Duodenal mucosa (tissue), 2 donors: Measurements from ENCODE around the gene FDXR.
"Not testable (repeated sequence)": the region's sequence is repeated elsewhere in the genome, so short reads cannot be mapped to it uniquely, and the experiment has no call there.

ENCODE experiments used
- H3K27ac ChIP-seq: one replicate; pipeline ENCODE4 v1.7.0; 2013; ENCODE audit warnings: low read depth, low read length
- H3K27me3 ChIP-seq, 2 donors: one replicate each; pipeline ENCODE4 v1.7.0; 2013; ENCODE audit warnings: low read length in 2 of 2, control low read depth in 1 of 2; ENCODE audit not compliant: insufficient read depth in 2 of 2, control insufficient read depth in 1 of 2
- H3K36me3 ChIP-seq, 2 donors: one replicate each; pipeline ENCODE4 v1.7.0; 2013; ENCODE audit warnings: low read length in 2 of 2, control low read depth in 1 of 2; ENCODE audit not compliant: insufficient read depth in 2 of 2, control insufficient read depth in 1 of 2
- H3K4me1 ChIP-seq, 2 donors: one replicate each; pipeline ENCODE4 v1.7.0; 2013; ENCODE audit warnings: low read length in 2 of 2, control low read depth in 1 of 2; ENCODE audit not compliant: insufficient read depth in 2 of 2, control insufficient read depth in 1 of 2
- H3K4me3 ChIP-seq, 2 donors: one replicate each; pipeline ENCODE4 v1.7.0; 2013; ENCODE audit warnings: low read length in 2 of 2, low read depth in 1 of 2
- H3K9ac ChIP-seq, 2 donors: one replicate each; pipeline ENCODE4 v1.7.0; 2013; ENCODE audit warnings: low read length in 2 of 2, low read depth in 1 of 2
- H3K9me3 ChIP-seq, 2 donors: one replicate each; pipeline ENCODE4 v1.7.0; 2013; ENCODE audit warnings: low read length in 2 of 2, control low read depth in 1 of 2; ENCODE audit not compliant: control insufficient read depth in 1 of 2

Gene FDXR

DNA sequence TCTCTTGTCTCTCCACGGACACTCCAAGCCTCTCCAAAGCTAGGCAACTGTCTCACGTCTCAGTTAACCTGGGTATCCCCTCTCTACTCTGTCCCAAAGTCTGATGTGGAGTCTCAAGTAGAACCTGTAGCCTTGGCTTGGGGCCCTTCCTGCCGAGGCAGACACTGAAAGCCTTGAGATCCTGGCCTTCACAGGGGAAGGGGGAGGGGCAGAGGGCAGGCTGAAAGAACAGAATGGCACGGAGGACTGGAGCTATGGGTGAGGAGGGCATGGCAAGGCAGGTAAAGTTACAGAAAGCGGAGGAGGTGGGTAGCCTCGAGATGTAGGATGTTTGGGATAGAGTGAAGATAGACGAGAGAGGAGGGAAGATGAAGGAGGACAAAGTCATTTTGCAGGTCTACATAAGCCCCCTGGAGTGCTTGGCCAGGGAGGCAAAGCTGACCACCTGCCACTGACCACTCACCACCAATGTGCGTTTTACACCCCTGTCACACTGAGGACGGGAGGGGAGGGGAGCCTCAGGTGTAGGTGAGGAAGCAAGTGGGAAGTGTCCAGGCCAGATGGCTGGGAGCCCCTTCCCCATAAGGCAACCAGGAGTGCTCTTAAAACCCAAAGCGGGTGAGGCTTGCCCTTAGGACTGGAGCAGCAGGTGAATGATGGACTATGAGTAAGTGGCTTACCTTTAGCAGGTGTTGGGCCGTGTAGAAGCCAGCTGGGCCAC is 1.3 kb downstream of the FDXR start:
- H3K4me1 ChIP-seq: peaks cover 16 to 17% of the 10 kb centered on the region in 2 donors
- H3K9ac ChIP-seq: peak overlapping the region in 1 of 2 donors; percentile 79
- no peak overlapping the region for H3K27ac ChIP-seq
- H3K36me3 ChIP-seq: no peaks in the 10 kb centered on the region
- no peaks in the 10 kb centered on the region for H3K9me3 ChIP-seq
- no peaks in the 10 kb centered on the region for H3K27me3 ChIP-seq
- peak overlapping the region in 1 of 2 donors; percentile 14 for H3K4me3 ChIP-seq

GRCh38 chr17:74870512-74870911 is 2.3 kb downstream of the FDXR start:
- Histone ChIP-seq H3K36me3 (no peaks in the 10 kb centered on the region), H3K27me3 (no peaks in the 10 kb centered on the region), H3K9ac (no peak overlapping the region), H3K4me3 (no peak overlapping the region), H3K4me1 (peaks cover 16 to 17% of the 10 kb centered on the region in 2 donors), H3K27ac (no peak overlapping the region), H3K9me3 (no peaks in the 10 kb centered on the region)

- H3K9me3 ChIP-seq, H3K36me3 ChIP-seq, H3K27ac ChIP-seq, H3K27me3 ChIP-seq, H3K9ac ChIP-seq, H3K4me3 ChIP-seq: not testable (repeated sequence)
- peaks cover 16 to 17% of the 10 kb centered on the region in 2 donors for H3K4me1 ChIP-seq
Observed at GRCh38 chr17:74870028-74870427, 2.8 kb downstream of the FDXR start.

GRCh38 chr17:74868908-74869255 is 3.9 kb downstream of the FDXR start:
- Histone ChIP-seq H3K9me3 (no peaks in the 10 kb centered on the region), H3K4me1 (peaks cover 12 to 14% of the 10 kb centered on the region in 2 donors), H3K4me3 (no peak overlapping the region), H3K36me3 (no peaks in the 10 kb centered on the region), H3K27ac (no peak overlapping the region), H3K27me3 (no peaks in the 10 kb centered on the region), H3K9ac (no peak overlapping the region)

- H3K9me3 ChIP-seq: no peaks in the 10 kb centered on the region
- no peak overlapping the region for H3K4me3 ChIP-seq
- no peaks in the 10 kb centered on the region for H3K27me3 ChIP-seq
- no peaks in the 10 kb centered on the region for H3K36me3 ChIP-seq
- H3K27ac ChIP-seq: no peak overlapping the region
- peaks cover 10 to 11% of the 10 kb centered on the region in 2 donors for H3K4me1 ChIP-seq
- no peak overlapping the region for H3K9ac ChIP-seq
Observed at GRCh38 chr17:74868251-74868907, 4.4 kb downstream of the FDXR start.

DNA sequence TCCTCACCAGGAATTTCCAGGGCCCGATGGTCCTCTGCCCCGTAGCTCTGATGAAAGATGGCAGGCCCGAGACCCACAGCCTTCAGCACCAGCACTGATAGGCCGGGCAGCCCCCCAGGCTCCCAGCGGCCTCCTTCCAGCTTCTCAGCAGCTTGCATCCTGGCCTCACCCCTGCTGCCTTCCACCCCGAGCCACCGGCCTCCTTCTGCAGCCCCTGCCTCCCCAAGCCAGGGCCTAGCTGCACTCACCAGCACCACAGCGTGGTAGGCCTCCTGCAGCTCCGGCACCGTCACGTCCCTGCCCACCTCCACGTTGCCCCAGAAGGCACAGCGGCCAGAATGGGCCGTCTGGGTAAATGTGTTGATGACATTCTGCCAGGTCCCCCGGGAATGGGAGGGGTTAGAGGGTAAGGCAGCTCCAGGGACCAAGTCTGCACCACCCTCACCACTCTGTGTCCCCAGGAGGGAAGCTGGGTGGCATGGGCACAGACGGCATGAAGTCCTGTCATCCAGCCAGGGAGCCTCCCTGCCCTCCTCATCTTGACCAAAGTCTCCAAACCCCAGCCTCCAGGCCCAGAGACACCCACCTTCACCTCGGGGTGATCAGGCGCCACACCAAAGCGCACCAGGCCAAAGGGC is 6.5 kb downstream of the FDXR start:
- Histone ChIP-seq H3K4me1 (peaks cover 9 to 13% of the 10 kb centered on the region in 2 donors), H3K27me3 (peaks cover 3 to 10% of the 10 kb centered on the region in 2 donors), H3K27ac (no peak overlapping the region), H3K4me3 (no peak overlapping the region), H3K9me3 (no peaks in the 10 kb centered on the region), H3K9ac (no peak overlapping the region), H3K36me3 (no peaks in the 10 kb centered on the region)

- H3K4me3 ChIP-seq: no peak overlapping the region
- H3K4me1 ChIP-seq: peaks cover 9 to 18% of the 10 kb centered on the region in 2 donors
- no peaks in the 10 kb centered on the region for H3K36me3 ChIP-seq
- H3K27me3 ChIP-seq: peaks cover 7 to 16% of the 10 kb centered on the region in 2 donors
- H3K9me3 ChIP-seq: no peaks in the 10 kb centered on the region
- no peak overlapping the region for H3K27ac ChIP-seq
- no peak overlapping the region for H3K9ac ChIP-seq
Observed at GRCh38 chr17:74865504-74866197, 7.1 kb downstream of the FDXR start.

GRCh38 chr17:74864866-74865395 is 7.9 kb downstream of the FDXR start:
- Histone ChIP-seq H3K4me3 (no peak overlapping the region), H3K4me1 (peaks cover 9 to 26% of the 10 kb centered on the region in 2 donors), H3K36me3 (no peaks in the 10 kb centered on the region), H3K27me3 (peaks cover 14 to 23% of the 10 kb centered on the region in 2 donors), H3K9ac (no peak overlapping the region), H3K9me3 (no peaks in the 10 kb centered on the region), H3K27ac (no peak overlapping the region)

- Histone ChIP-seq H3K36me3 (no peaks in the 10 kb centered on the region), H3K4me3 (no peak overlapping the region), H3K4me1 (peaks cover 9 to 26% of the 10 kb centered on the region in 2 donors), H3K9ac (no peak overlapping the region), H3K9me3 (no peaks in the 10 kb centered on the region), H3K27ac (no peak overlapping the region), H3K27me3 (peaks cover 14 to 27% of the 10 kb centered on the region in 2 donors)
Observed at GRCh38 chr17:74864297-74864865, 8.4 kb downstream of the FDXR start.
